Ovary (tissue), 3 donors: ENCODE results near the gene DBF4B.

Experiments used
- CTCF ChIP-seq, 3 donors: fragments of 450-650 bp in 2 of 3; fragments of 200-600 bp in 1 of 3; IDR thresholded peaks; one replicate each; pipeline versions ENCODE4 v1.5.1 to v1.8.0; 2016 to 2022; ENCODE audit warnings: antibody characterized with exemption in 3 of 3, mild to moderate bottlenecking in 1 of 3
- POLR2A ChIP-seq: fragments of 450-650 bp; IDR thresholded peaks from one replicate; pipeline ENCODE4 v1.6.1; 2017; ENCODE audit warnings: antibody characterized with exemption, mild to moderate bottlenecking, moderate library complexity
- donor health status: DM: no; HTN: no; CAD: no.

GRCh38 chr17:44738214-44738906 is 29.9 kb downstream of the DBF4B start:
- TF ChIP-seq CTCF (IDR thresholded peaks at IDR 0.05) = no peak
- TF ChIP-seq POLR2A = no peak
